Measurements from ENCODE around the gene GAD1. TPM values are rescaled to one million over a fixed set of nuclear protein-coding genes. Genes with fewer than 3 reads are reported as not detected.

GAD1 gene
- polyA plus RNA-seq, 1 of the 3 experiments (the other 2 are of a cell fraction): 0.20 TPM

DNA sequence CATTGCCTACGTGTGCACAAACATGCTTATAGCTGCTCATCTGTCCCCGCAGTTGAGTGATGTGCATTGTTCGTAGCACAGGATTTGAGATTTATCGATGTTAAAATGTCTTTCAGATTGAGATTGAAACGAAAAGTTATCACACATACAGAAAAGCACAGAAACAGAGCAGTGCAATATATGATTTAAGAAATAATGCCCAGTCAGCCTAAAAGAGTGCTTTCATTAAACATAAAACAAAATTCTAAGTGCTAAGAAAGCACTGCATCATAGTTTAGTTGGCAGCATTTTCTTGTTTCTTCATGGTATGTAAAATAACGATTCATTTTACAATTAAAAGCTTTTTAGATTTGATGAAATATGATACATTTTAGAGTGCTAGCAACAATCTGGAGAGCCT, 80.4 kb downstream of the GAD1 start:
- CTCF ChIA-PET: interaction anchor here (1.4 to 2.4 kb wide), 2 partner anchors 24 to 32 kb away, joined by 3 to 9 read pairs; partner anchors contain the start of gene GORASP2

DNA sequence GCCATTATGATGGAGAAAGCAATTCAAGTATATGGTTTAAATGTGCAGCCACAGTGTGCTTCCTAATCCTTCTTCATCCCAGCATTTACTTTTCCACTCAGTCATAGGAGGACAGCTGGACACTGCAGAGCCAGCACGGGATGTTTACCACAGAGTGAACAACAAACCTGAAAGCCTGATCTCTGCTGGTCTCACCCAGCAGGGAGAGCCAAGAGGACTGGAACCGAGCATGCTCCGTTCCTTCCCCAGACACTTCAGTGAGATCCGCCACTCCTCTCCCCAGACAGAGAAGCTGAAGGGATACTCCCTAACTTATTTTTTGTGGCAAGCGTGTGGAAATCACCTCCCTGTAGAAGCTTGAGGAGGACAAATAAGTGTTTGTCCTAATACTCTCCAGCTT, 89.2 kb downstream of the GAD1 start:
- DNase-seq: no peak
- no peaks in the 10 kb centered on the region for H4K20me1 ChIP-seq (ENCODE audit: insufficient read depth)
- H3K36me3 ChIP-seq (replicated peaks in 1 of 2; ENCODE audit: control insufficient read depth in 1 of 2, insufficient read depth in 2 of 2, low read length in 1 of 2): no peaks in the 10 kb centered on the region
- no peak overlapping the region for H3K4me3 ChIP-seq (ENCODE audit: low read depth in 2 of 2, low read length in 1 of 2)
- no peaks in the 10 kb centered on the region for H3F3A ChIP-seq (replicated peaks; ENCODE audit: insufficient read depth)
- H3K27ac ChIP-seq (ENCODE audit: low read depth in 2 of 2, low read length in 1 of 2): no peak overlapping the region
- no peak overlapping the region for H2AFZ ChIP-seq (ENCODE audit: low read depth)
- no peaks in the 10 kb centered on the region for H3K79me2 ChIP-seq (ENCODE audit: insufficient read depth)
- ChIA-PET CTCF (interaction anchor here (1.4 to 2.2 kb wide), 3 partner anchors 23 to 33 kb away, joined by 4 to 6 read pairs (median 6); partner anchors contain the start of gene GORASP2), POLR2A (no interaction called here)
- H3K27me3 ChIP-seq (ENCODE audit: insufficient read depth): no peaks in the 10 kb centered on the region
- TF ChIP-seq, protein P1, sequence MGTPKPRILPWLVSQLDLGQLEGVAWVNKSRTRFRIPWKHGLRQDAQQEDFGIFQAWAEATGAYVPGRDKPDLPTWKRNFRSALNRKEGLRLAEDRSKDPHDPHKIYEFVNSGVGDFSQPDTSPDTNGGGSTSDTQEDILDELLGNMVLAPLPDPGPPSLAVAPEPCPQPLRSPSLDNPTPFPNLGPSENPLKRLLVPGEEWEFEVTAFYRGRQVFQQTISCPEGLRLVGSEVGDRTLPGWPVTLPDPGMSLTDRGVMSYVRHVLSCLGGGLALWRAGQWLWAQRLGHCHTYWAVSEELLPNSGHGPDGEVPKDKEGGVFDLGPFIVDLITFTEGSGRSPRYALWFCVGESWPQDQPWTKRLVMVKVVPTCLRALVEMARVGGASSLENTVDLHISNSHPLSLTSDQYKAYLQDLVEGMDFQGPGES (IDR thresholded peaks at IDR 0.05; ENCODE audit: low read depth, low read length): no peak
- no peak for TF ChIP-seq EP300 (IDR thresholded peaks at IDR 0.05; ENCODE audit: borderline replicate concordance in 1 of 2, low read depth in 1 of 2, low read length in 1 of 2)
- TF ChIP-seq, protein P2, sequence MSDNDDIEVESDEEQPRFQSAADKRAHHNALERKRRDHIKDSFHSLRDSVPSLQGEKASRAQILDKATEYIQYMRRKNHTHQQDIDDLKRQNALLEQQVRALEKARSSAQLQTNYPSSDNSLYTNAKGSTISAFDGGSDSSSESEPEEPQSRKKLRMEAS (IDR thresholded peaks at IDR 0.05; ENCODE audit: low read depth): no peak
- no peak for TF ChIP-seq SIN3A (IDR thresholded peaks at IDR 0.05; ENCODE audit: borderline replicate concordance, low read depth, low read length)
- WGBS (ENCODE audit: low lambda C conversion rate): 49% methylated on average over 5 of the region's 5 CpGs
- H3K4me1 ChIP-seq (ENCODE audit: control insufficient read depth in 1 of 2, insufficient read depth in 2 of 2, low read depth in 1 of 2, low read length in 1 of 2): no peaks in the 10 kb centered on the region
- H3K9me2 ChIP-seq: no peaks in the 10 kb centered on the region
- H3K9ac ChIP-seq: no peak overlapping the region
- no peaks in the 10 kb centered on the region for H3K9me3 ChIP-seq
- H3K4me2 ChIP-seq: no peak overlapping the region

More for the DNA sequence above, 80.4 kb downstream of the GAD1 start:
- H3K9me3 ChIP-seq: no peaks in the 10 kb centered on the region
- no peaks in the 10 kb centered on the region for H3K36me3 ChIP-seq (replicated peaks in 1 of 2; ENCODE audit: control insufficient read depth in 1 of 2, insufficient read depth in 2 of 2, low read length in 1 of 2)
- no peak for DNase-seq
- no peak overlapping the region for H3K9ac ChIP-seq
- no peak for TF ChIP-seq NRF1 (IDR thresholded peaks at IDR 0.05; ENCODE audit: low read depth, low read length)
- TF ChIP-seq RAD21 (IDR thresholded peaks at IDR 0.05; ENCODE audit: low read length): no peak
- TF ChIP-seq, protein P3, sequence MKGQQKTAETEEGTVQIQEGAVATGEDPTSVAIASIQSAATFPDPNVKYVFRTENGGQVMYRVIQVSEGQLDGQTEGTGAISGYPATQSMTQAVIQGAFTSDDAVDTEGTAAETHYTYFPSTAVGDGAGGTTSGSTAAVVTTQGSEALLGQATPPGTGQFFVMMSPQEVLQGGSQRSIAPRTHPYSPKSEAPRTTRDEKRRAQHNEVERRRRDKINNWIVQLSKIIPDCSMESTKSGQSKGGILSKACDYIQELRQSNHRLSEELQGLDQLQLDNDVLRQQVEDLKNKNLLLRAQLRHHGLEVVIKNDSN (IDR thresholded peaks at IDR 0.05; ENCODE audit: borderline replicate concordance, low read depth): no peak
- no peak overlapping the region for H3K4me3 ChIP-seq (ENCODE audit: low read depth in 2 of 2, low read length in 1 of 2)
- WGBS (ENCODE audit: low lambda C conversion rate): 57% methylated on average over 6 of the region's 6 CpGs
- H3K79me2 ChIP-seq (ENCODE audit: insufficient read depth): no peaks in the 10 kb centered on the region
- no peaks in the 10 kb centered on the region for H3F3A ChIP-seq (replicated peaks; ENCODE audit: insufficient read depth)
- POLR2A ChIA-PET: no interaction called here
- no peaks in the 10 kb centered on the region for H3K4me1 ChIP-seq (ENCODE audit: control insufficient read depth in 1 of 2, insufficient read depth in 2 of 2, low read depth in 1 of 2, low read length in 1 of 2)
- H3K9me2 ChIP-seq: no peaks in the 10 kb centered on the region
- H3K27ac ChIP-seq (ENCODE audit: low read depth in 2 of 2, low read length in 1 of 2): no peak overlapping the region
- H3K27me3 ChIP-seq (ENCODE audit: insufficient read depth): no peaks in the 10 kb centered on the region
- H2AFZ ChIP-seq (ENCODE audit: low read depth): no peak overlapping the region
- H3K4me2 ChIP-seq: no peak overlapping the region
- H4K20me1 ChIP-seq (ENCODE audit: insufficient read depth): no peaks in the 10 kb centered on the region

Small RNAs within 50 kb of the gene (small RNA-seq; reads per million reads assigned to genes)
- gene RF00019: 0 reads per million in 7 experiments

Other genes with a start within 250 kb of the GAD1 start
- not detected in 2 replicates for gene SP5, start 101.5 kb upstream of the GAD1 start, polyA plus RNA-seq (2012; rRNA removed)
- gene ERICH2, start 46.5 kb upstream of the GAD1 start, polyA plus RNA-seq (2012; rRNA removed): not detected in 2 replicates
- gene GORASP2, start 112.4 kb downstream of the GAD1 start, polyA plus RNA-seq (2012; rRNA removed): 127 and 148 TPM in 2 replicates

Measured in SK-N-SH (cell line).